NCI-H748 (cell line): ENCODE data around the gene SLC6A19.

Source experiments
- DNase-seq: peaks from one replicate; lab custom pipeline; 2025; ENCODE audit not compliant: unreplicated experiment; lab: John Stamatoyannopoulos, UW

The SLC6A19 gene

DNA sequence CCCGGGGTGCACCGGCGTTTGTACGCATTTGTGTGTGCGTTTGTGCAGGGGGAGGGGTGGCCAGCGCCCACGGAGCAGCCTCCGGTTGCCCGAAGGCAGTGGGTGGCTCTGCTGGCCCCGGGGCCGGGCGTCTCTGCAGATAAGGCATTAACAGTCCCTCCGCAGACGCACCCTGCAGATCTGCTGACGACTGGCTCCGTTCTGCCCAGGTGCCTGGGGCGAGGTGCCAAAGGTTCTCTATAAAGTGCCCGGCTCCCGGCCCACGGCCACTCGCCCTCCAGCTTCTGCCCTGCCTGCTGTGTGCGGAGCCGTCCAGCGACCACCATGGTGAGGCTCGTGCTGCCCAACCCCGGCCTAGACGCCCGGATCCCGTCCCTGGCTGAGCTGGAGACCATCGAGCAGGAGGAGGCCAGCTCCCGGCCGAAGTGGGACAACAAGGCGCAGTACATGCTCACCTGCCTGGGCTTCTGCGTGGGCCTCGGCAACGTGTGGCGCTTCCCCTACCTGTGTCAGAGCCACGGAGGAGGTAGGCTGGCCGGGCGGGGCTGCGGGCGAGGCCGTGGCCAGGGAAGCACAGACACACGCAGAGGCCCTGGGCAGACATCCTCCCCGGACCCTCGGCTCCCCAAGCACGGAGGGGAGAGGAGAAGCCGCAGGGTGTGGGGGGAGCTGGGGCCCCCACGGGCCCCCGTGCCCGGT is at the start of gene SLC6A19:
Gene SLC6A19 (plus strand): TSS at position 269 of the 699 bp plus-strand sequence. CDS start 56 bp downstream, at position 325.
- peak; percentile 45 for DNase-seq

DNA sequence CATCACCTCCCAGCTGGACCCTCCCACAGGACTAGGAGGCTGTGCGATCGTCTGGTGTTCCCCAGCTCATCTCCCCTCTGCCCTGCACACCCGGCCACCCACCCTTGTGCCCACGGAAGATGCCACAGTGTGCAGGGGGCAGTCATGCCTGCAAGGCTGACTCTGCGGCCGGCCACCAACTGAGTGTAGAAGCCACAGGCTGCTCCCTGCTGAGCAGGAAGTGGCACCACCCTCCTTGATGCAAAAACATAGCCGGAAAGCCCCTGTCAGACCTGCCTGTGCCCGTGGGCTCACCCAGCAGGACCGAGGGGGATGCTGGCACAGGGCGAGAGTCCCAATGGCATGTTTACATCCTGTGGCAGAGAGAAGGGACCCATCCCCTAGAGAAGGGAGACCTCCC is 49.2 kb upstream of the SLC6A19 start:
- no peak for DNase-seq

DNA sequence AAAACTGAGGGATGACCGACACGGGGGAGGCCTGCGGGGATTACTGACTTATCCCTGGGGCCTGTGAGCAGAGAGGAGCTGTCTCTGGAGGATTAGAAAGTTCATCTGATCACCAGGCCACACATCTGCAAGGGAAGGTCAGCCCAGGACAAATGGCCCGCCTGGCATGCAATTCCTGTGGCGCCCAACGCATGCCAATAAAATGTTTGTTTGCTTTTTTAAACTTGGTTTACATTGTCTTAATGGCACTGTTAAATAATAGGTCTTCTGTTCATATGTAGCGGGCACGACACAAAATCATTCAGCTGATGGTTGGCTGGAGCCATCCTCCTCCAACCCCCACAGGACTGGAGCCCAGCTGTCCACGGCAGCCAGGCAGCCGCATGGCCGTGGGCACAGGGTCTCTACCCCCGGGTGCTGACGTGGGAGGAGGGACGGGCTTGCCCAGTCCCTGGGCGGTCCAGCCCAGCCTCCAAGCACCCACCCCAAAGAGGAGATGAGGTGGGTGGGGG is 48.6 kb upstream of the SLC6A19 start:
- peak; percentile 85 for DNase-seq

DNA sequence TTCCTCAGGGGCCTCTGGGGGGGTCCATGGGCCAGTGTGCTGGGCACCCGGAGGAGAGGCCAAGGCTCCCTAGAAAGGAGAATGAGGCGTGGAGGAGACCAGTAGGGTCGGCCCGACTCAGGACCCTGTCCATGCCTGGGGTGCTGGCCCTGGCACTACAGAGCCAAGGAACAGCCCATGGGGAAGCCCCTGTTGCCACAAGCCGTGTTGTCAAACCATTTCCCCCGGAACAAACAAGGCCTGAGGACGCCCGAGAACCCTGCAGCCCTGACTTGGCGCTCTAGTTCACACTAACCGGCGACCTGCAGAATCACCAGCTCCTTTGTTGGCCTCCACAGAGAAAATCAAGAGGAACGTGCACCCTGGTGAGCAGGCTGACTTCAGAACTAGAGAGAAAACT is 48.0 kb upstream of the SLC6A19 start:
- DNase-seq: no peak

DNA sequence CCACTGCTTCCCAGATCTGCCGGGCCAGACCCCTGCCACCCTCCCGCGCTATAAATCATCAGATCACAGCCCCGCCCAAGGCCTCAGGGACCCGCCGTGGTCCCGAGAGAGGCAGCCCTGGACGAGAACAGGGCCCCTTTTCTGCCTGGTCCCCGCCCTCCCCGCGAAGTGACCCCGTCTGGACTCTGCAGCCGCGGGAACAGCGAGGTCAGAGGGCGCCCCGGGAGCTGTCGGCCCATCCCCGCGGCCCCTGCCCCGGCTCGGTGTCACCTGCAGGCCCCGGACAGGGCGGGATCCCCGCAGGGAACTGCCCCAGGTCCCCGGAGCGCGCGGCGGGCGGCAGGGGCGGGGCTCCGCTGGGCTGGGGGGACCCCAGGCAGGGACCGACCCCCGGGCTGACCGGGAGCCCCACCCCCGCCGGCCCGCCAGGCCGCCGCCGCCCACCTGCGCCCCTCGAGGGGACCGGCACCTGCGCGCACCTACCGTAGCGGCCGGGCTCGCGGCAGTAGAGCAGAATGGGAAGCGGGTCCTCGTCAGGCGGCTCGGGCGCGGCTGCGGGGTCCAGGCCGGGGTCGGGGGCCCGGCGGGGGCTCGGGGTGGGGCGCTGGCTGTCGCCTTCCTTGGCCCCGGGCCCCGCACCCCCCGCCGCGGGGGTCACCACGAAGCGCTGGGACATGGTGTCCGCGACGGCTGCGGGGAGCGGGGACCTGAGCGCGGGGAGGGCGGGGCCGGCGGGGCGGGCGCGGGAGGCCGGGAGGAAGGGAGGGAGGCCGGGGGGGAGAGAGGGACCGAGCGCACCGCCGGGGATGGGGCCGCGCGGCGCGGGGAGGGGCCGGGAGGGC is 46.0 kb upstream of the SLC6A19 start:
- DNase-seq: peak; percentile 78

DNA sequence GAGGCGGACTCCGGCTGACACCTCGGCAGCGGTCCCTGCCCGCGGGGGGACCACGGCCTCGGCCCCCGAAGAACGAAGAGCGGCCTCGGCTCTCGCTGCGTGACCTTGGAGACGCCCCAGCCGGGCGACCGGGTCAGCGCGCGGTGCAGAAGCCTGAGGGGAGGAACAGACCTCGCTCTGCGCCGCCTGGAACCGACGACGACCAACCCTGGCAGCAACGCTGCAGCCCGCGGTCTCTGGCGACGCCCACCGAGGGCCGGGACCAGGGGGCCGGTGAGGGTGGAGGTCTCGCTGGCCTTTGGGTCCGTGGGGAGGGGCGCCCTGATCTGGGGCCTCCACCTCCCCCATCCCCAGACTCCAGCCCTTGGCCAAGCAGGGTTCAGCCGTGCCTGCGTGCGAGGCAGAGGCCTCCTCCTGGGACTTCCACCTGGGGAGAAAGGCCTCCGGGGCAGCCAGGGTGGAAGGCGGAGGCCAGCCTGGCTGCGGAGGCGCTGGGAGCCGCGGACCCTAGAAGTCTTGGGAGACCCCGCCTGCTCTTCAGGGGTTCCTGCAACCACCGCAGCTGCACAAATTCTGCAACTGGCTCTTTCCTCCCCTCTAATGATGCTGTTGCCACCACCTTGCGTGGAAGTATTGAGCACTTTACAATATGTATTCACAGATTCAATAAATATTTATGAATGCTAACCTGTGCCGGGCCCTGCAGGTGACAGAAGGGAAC is 45.2 kb upstream of the SLC6A19 start:
- DNase-seq: peak; percentile 68

DNA sequence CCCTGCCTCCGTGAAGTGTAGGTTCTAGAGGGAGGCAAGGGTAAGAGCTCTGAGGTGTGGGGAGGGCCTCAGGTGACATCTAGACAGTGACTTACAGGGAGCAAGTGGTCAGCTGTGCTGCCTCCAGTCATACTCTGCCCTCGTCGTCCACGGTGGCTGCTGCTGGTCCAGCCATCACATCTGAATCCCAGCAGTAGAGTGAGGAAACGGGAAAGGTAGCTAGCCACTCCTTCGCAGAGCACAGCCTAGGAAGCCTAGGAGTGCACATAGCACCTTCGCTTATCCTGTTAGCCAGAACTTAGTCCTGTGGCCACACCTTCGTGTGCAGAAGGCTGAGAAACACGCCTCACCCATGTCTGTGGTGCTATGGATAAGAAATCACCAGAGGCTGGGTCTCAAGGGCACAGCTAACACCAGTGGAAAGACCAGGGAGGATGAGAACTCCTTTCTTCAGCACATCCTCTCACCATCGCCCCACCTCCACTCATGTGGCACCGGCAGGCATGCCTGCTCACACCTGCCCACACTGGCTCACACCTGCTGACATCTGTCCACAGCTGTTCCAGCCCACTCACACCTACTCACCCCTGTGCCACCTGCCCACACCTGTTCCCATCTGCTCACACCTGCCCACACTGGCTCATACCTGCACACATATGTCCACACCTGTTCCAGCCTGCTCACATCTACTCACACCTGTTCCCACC is 44.5 kb upstream of the SLC6A19 start:
- peak; percentile 56 for DNase-seq

DNA sequence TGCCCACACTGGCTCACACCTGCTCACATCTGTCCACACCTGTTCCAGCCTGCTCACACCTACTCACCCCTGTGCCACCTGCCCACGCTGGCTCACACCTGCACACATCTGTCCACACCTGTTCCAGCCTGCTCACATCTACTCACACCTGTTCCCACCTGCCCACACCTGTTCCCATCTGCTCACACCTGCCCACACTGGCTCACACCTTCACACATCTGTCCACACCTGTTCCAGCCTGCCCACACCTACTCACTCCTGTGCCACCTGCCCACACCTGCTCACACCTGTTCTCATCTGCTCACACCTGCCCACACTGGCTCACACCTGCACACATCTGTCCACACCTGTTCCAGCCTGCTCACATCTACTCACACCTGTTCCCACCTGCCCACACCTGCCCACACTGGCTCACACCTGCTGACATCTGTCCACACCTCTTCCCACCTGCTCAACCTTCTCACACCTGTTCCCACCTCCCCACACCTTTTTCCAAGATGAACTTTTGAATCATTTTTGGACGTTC is 43.9 kb upstream of the SLC6A19 start:
- peak; percentile 56 for DNase-seq

DNA sequence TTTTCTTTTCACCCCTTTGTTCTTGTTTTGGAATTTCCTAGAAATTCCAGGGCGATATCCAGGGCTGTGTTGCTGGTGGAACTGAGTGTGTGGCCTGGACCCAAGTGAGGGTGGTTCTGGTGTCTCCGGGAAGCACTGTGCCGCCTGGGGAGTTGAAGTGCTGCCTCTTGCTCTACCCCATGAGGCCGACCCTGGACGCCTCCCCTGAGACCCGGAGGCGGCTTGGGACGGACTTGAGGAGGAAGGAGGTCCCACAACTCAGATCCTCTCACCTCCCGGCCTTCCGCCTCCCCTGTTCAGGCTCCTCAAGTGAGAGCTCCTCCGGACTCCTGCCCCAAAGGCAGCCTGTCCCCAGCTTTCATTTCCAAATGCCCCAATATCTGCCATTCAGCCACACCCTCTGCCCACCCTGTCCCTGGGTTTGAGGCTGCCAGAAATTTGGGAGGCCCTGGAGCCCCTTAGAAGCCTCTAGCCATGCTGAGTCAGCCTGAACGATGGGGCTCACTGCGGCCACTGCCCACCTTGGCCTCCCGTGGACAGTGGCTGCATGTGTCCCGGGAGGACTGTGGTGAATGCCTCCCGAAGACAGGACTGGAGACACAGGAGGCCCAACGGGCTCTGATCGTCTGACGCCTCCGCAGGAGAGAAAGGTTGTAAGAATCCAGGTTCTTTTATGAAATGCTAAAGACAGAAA is 42.6 kb upstream of the SLC6A19 start:
- no peak for DNase-seq

DNA sequence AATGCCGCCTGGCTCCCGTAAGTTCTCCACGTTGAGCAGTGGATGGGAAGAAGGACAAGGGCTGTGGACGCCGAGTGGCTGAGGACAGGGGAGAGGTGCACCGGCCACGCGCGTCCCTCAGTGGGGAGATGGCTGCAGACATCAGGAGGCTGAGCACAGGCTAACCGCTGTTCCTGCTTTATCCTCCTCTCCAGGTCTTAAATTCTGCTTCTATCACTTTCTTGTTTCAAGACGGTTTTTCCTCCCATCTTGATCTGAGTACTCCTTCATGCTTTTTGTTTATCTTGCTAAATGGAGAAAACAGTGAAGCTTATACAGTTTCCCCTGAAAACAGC is 42.1 kb upstream of the SLC6A19 start:
- DNase-seq: no peak

DNA sequence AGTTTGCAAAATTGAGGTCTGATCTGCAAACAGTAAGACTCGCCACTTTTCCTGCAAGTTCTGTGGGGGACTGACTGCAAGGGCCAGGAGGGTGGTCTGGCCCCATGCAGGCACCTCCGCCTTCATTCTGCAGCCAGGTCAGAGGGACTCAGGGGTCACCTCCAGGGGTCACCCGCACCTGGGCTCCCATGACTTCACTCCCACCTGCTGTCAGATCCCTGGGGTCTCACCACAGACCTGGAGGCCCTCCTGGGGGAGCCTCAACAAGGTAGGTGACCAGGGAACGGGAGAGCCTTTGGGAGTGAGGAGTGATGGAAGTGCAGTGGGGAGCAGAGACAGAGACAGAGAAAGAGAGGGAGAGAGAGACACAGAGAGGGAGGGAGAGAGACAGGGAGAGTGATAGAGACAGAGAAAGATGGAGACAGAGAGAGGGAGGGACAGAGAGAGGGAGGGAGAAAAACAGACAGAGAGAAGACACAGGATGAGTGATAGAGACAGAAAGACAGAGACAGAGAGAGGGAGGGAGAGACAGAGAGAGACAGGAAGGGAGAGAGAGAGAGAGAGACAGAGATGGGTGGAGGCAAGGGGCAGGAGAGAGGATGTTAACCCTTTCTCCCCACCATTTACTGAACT is 41.5 kb upstream of the SLC6A19 start:
- no peak for DNase-seq

DNA sequence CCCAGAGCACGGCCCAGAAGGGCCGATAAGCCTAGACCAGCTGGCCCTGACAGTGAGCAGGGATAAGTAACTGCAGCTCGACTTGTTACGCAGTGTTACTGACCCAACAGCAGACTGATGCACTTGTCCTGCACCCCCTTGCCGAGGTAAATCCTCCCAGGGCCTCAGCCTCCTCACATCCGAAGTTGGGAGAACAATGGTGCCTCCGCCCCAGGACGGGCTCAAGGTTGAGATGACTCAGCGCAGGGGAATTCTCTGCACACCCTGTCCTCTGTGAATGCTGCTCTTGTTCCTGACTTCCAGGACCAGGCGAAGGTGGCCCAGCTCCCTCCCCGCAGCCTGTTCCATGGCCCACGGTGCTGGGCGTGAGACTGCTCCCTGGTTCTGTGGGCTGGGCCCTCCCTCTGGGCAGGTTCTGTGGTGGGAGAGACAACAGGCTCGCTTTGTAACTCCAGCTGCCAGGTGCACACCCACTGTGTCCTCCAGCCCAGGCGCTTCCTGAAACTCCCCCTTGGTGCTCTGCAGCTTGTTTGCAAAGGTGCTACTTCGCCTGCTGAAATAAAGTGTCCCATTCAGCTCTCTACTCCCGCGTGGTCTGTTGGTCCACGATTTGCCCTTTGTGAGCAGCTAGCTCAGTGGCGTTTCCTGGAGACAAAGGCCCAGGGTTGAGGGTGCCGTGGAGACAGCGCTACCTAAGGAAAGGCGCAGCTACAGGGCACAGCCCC is 40.1 kb upstream of the SLC6A19 start:
- DNase-seq: peak; percentile 50

DNA sequence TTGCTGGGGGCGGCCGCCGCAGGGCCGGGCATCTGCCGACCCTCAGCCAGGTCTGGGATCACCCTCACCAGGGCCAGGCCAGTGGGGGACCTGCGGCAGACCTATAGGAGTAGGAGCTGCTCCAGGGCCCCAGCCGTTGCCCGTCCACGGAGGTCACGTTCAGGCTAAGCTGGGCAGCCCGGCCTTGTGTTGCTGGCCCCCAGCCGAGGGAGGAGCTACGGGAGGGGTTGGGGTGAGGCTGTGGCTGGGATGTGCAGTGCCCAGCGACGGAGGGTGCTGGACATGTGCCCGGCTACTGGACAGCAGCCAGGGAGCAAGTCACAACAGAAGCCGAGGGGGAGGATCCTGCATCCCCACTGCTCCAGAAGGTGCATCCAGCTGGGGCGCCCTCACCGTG is 39.6 kb upstream of the SLC6A19 start:
- no peak for DNase-seq

DNA sequence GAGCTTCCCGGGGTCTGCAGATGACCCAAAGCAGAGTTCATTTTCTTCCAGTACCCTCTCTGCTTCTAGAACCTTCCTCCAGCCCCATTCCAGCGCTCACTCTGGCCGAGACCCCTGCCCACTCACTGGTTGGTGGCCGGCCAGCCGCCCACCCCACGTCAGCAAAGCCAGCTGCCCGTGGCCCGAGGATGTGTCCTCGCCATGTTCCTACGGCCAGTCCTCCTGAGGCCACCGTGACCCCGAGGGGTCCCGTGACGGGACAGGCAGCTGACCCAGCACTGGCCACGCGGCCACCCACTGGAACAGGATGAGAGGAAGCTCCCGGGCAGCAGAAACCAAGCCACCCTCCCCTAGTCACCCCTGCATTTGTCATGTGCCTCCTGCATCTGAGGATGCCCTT is 39.1 kb upstream of the SLC6A19 start:
- no peak for DNase-seq

DNA sequence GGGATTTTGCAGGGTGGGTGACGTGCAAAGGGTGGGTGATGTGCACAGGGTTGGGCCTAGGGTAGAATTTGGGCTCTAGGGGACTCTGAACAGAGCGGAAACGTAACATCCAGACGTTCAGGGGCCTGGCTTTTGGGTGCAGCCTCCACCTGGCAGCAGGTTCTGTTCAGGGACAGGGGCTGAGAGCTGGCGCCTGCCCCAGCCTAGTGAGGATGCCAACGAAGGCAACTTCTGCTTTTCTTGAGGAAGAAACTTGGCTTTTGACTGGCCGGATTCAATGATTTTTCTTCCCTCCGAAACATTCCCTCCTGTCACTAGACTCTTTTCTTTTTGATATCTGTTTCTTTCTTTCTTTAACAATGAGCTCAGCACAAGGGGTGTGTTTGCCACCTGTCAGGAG is 38.6 kb upstream of the SLC6A19 start:
- no peak for DNase-seq

DNA sequence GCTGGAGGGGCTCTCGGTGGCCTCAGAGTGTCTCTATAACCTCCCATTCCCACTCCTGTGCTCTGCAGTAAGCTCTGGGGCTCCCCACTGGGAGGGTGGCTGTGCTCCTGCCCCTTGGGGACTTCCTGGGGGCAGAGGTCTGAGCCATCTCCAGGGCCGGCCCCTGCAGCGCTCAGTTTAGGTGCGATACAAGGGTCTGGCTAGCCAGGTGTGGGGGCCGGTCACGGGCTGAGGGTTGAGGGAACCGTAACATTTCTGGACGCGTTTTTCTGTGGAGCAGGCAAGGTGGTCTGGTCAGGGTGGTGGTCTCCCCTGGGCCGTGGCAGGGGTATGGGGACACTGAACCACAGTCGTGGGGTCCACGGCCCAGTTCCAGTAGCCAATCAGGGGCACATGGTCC is 38.0 kb upstream of the SLC6A19 start:
- no peak for DNase-seq

DNA sequence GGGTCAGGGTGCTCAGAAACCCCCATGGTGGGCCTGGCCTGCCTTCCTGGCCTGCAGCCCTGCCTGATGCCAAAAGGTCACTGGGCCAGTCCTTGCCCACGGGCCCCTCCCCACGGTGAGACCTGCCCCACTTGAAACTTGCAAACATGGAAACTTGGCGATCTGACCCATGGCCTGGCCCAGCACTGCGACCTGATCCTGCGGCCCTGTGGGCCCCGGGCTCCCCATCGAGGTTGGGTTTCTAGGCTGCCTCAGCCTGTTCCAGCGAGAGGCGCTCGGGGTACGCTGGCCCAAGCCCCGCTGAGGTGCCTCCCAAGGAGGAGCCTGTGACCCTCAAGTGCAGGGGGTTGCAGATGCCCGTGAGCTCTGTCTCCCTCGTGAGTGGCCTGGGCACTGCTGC is 37.5 kb upstream of the SLC6A19 start:
- no peak for DNase-seq

DNA sequence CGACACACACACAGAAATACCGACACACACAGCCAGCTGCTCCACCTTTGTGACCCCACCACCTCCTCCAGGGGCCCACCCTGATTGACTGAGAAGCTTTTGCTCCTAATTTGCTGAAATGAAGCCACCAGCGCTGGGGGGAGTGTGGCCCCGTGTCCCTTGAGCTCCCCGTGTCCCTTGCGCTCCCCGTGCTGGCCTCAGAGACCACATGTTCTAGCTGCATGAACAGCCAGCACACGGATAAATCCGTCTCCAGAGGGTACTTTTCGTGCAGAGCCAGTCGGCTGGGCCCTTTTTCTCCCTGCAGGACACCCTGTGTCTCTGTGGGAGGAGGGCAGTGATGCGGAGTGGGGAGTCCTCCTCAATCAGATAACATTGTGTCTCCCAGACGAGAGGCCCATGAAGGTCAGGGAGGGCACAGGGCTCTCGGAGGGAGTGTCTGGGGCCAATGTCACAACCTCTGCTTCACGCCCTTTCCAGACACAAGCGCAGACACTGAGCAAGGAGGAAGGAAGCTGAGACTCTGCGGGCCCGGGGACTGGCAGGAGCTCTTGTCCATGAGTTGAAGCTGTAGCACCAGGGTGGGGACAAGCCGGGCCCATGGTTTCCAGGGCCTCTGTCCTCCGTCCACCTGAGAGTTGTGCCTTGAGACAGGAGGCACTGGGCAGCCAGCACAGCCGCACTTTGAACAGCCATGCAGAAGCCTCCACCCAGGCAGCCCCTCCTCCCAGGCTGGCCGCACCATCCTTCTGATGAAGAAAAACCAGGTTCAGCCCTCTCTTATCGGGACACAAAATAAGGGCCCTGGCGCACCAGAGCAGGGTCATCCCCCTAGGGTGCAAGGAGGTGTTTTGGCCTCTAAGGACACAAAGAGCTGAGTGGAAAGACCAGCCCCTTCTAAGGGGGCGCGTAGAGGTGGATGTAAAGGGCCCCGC is 36.4 kb upstream of the SLC6A19 start:
- peak; percentile 43 for DNase-seq
